ENCODE data around the gene RLN3. TPM values are rescaled to one million over a fixed set of nuclear protein-coding genes. Genes with fewer than 3 reads are reported as not detected.

Gene RLN3
- total and polyA plus RNA-seq, 9 of the 15 experiments (the other 6 are each of a cell fraction or from before 2014, with no cell fraction given) = 0.31 to 1.2 (median 0.71) TPM; not detected in 6

DNA sequence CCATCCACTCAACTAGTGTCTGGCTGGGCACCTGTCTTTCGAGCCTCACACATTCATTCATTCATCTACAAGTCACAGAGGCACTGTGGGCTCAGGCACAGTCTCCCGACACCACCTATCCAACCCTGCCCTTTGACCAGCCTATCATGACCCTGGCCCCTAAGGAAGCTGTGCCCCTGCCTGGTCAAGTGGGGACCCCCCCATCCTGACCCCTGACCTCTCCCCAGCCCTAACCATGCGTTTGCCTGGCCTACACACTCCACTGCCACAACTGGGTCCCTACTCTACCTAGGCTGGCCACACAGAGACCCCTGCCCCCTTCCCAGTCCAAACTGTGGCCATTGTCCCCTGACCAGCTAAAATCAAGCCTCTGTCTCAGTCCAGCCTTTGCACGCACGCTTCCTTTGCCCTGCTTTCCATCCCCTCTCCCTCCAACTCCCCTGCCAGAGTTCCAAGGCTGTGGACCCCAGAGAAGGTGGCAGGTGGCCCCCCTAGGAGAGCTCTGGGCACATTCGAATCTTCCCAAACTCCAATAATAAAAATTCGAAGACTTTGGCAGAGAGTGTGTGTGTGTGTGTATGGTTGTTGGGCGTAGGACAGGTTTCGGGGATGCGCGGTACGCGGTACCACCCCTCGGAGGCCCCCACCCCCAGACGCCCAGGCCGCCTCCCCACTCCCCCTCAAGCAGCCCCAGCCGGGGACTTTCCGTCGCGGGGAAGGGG is 3.2 kb downstream of the RLN3 start (continued):
- TF ChIP-seq, protein P1, sequence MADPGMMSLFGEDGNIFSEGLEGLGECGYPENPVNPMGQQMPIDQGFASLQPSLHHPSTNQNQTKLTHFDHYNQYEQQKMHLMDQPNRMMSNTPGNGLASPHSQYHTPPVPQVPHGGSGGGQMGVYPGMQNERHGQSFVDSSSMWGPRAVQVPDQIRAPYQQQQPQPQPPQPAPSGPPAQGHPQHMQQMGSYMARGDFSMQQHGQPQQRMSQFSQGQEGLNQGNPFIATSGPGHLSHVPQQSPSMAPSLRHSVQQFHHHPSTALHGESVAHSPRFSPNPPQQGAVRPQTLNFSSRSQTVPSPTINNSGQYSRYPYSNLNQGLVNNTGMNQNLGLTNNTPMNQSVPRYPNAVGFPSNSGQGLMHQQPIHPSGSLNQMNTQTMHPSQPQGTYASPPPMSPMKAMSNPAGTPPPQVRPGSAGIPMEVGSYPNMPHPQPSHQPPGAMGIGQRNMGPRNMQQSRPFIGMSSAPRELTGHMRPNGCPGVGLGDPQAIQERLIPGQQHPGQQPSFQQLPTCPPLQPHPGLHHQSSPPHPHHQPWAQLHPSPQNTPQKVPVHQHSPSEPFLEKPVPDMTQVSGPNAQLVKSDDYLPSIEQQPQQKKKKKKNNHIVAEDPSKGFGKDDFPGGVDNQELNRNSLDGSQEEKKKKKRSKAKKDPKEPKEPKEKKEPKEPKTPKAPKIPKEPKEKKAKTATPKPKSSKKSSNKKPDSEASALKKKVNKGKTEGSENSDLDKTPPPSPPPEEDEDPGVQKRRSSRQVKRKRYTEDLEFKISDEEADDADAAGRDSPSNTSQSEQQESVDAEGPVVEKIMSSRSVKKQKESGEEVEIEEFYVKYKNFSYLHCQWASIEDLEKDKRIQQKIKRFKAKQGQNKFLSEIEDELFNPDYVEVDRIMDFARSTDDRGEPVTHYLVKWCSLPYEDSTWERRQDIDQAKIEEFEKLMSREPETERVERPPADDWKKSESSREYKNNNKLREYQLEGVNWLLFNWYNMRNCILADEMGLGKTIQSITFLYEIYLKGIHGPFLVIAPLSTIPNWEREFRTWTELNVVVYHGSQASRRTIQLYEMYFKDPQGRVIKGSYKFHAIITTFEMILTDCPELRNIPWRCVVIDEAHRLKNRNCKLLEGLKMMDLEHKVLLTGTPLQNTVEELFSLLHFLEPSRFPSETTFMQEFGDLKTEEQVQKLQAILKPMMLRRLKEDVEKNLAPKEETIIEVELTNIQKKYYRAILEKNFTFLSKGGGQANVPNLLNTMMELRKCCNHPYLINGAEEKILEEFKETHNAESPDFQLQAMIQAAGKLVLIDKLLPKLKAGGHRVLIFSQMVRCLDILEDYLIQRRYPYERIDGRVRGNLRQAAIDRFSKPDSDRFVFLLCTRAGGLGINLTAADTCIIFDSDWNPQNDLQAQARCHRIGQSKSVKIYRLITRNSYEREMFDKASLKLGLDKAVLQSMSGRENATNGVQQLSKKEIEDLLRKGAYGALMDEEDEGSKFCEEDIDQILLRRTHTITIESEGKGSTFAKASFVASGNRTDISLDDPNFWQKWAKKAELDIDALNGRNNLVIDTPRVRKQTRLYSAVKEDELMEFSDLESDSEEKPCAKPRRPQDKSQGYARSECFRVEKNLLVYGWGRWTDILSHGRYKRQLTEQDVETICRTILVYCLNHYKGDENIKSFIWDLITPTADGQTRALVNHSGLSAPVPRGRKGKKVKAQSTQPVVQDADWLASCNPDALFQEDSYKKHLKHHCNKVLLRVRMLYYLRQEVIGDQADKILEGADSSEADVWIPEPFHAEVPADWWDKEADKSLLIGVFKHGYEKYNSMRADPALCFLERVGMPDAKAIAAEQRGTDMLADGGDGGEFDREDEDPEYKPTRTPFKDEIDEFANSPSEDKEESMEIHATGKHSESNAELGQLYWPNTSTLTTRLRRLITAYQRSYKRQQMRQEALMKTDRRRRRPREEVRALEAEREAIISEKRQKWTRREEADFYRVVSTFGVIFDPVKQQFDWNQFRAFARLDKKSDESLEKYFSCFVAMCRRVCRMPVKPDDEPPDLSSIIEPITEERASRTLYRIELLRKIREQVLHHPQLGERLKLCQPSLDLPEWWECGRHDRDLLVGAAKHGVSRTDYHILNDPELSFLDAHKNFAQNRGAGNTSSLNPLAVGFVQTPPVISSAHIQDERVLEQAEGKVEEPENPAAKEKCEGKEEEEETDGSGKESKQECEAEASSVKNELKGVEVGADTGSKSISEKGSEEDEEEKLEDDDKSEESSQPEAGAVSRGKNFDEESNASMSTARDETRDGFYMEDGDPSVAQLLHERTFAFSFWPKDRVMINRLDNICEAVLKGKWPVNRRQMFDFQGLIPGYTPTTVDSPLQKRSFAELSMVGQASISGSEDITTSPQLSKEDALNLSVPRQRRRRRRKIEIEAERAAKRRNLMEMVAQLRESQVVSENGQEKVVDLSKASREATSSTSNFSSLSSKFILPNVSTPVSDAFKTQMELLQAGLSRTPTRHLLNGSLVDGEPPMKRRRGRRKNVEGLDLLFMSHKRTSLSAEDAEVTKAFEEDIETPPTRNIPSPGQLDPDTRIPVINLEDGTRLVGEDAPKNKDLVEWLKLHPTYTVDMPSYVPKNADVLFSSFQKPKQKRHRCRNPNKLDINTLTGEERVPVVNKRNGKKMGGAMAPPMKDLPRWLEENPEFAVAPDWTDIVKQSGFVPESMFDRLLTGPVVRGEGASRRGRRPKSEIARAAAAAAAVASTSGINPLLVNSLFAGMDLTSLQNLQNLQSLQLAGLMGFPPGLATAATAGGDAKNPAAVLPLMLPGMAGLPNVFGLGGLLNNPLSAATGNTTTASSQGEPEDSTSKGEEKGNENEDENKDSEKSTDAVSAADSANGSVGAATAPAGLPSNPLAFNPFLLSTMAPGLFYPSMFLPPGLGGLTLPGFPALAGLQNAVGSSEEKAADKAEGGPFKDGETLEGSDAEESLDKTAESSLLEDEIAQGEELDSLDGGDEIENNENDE (IDR thresholded peaks at IDR 0.05; ENCODE audit: low read depth, low read length) = no peak
- no peak for TF ChIP-seq GATAD2B (IDR thresholded peaks at IDR 0.05; ENCODE audit: borderline replicate concordance)
- no peak for TF ChIP-seq ZNF3 (CRISPR knock-in tag; IDR thresholded peaks at IDR 0.05)
- TF ChIP-seq ZNF217 (CRISPR knock-in tag; IDR thresholded peaks at IDR 0.05) = no peak
- no peak for TF ChIP-seq HDAC2 (IDR thresholded peaks at IDR 0.05)
- TF ChIP-seq ZNF239 (CRISPR knock-in tag; IDR thresholded peaks at IDR 0.05) = no peak
- TF ChIP-seq, protein P2, sequence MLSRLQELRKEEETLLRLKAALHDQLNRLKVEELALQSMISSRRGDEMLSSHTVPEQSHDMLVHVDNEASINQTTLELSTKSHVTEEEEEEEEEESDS (CRISPR knock-in tag; IDR thresholded peaks at IDR 0.05) = no peak
- no peak for TF ChIP-seq RB1 (IDR thresholded peaks at IDR 0.05; ENCODE audit: low read depth)
- no peak for TF ChIP-seq PHF21A (IDR thresholded peaks at IDR 0.05; ENCODE audit: borderline replicate concordance, low read depth)
- TF ChIP-seq KHSRP (IDR thresholded peaks at IDR 0.05) = no peak
- TF ChIP-seq, protein P3, sequence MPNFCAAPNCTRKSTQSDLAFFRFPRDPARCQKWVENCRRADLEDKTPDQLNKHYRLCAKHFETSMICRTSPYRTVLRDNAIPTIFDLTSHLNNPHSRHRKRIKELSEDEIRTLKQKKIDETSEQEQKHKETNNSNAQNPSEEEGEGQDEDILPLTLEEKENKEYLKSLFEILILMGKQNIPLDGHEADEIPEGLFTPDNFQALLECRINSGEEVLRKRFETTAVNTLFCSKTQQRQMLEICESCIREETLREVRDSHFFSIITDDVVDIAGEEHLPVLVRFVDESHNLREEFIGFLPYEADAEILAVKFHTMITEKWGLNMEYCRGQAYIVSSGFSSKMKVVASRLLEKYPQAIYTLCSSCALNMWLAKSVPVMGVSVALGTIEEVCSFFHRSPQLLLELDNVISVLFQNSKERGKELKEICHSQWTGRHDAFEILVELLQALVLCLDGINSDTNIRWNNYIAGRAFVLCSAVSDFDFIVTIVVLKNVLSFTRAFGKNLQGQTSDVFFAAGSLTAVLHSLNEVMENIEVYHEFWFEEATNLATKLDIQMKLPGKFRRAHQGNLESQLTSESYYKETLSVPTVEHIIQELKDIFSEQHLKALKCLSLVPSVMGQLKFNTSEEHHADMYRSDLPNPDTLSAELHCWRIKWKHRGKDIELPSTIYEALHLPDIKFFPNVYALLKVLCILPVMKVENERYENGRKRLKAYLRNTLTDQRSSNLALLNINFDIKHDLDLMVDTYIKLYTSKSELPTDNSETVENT (CRISPR knock-in tag; IDR thresholded peaks at IDR 0.05) = no peak
- TF ChIP-seq EP400 (IDR thresholded peaks at IDR 0.05) = no peak
- TF ChIP-seq, protein P4, sequence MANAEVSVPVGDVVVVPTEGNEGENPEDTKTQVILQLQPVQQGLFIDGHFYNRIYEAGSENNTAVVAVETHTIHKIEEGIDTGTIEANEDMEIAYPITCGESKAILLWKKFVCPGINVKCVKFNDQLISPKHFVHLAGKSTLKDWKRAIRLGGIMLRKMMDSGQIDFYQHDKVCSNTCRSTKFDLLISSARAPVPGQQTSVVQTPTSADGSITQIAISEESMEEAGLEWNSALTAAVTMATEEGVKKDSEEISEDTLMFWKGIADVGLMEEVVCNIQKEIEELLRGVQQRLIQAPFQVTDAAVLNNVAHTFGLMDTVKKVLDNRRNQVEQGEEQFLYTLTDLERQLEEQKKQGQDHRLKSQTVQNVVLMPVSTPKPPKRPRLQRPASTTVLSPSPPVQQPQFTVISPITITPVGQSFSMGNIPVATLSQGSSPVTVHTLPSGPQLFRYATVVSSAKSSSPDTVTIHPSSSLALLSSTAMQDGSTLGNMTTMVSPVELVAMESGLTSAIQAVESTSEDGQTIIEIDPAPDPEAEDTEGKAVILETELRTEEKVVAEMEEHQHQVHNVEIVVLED (CRISPR knock-in tag; IDR thresholded peaks at IDR 0.05) = no peak

Measured in K562 (cell line).